ENCODE results near the gene INSYN2B.
"Not testable (repeated sequence)": the region's sequence is repeated elsewhere in the genome, so short reads cannot be mapped to it uniquely, and the experiment has no call there.

The INSYN2B gene

DNA sequence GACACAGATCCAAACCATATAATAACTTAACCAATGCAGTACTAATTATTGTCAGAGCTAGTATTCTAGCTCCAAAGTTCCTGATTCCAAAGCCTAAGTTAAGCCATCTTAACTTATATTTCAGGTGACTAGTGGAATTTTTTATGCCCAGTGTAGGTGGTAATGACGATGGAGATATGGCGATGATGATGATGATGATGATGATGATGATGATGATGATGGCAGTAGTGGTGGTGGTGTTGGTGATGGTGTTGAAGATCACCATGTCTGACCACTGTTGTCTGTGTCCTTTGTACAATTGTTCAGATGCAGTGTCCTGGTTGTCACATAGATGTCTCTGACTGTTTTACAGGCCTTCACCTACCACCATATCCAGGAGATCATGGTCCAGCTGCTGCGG, 139.9 kb downstream of the INSYN2B start:
- DNase-seq = no peak

DNA sequence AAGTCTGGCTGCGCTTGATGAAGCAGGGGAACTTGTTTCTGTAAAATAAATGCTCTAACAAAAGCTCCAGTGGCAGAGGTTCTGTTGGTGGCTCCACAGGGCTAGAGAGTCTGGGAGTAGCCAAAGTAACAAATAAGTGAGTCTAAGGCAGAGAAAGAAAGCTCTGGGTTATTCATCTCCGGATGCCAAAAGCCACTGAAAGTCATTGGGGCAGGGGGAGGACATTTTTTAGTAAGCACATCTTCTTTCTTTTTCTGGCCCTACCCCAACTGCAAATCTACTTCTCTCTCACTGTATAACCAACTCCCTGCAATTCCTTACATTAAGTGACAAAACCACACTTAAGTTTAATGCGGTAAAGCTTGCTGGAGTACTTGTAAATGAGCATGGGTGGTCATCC, 141.6 kb downstream of the INSYN2B start:
- no peak for DNase-seq

- no peak for DNase-seq
These were observed 142.6 kb downstream of the INSYN2B start for GRCh38 chr5:169837686-169838085.

DNA sequence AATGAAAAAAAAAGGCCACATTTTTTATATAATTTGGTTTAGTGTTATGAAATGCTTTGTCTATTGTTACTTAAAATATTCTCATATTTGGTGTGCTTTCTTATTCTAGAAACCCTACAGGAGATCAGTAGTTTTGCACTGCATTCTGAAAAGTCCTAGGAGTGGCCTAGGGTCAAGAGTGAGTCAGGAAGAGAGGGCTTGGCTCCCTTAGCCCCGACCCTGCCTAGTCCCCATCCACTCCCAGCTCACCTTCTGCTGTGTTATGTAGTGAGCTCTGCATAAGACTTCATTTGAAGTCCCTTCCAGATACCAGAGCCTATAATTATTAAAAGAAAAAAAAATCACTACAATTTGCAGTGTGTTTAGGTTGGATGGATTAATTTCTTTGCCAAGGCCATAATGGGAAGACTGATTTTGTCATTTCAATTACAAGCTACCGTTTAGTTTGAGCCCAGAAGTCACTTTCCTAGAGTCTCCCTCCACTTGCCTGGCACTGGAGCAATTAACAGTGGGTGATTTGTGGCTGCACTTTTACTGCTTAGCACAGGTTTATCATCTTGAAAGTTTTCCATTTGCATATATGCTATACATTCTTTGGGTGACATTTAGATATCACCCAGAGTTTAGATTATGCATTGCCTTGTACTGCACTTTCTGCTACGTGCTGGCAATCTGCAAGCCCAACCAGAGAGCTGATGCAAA, 143.3 kb downstream of the INSYN2B start:
- no peak for DNase-seq

- not testable (repeated sequence) for DNase-seq
These were observed 145.8 kb downstream of the INSYN2B start for GRCh38 chr5:169834540-169834939.

GRCh38 chr5:169833681-169834292, 146.5 kb downstream of the INSYN2B start:
- not testable (repeated sequence) for DNase-seq

GRCh38 chr5:169832845-169833244, 147.4 kb downstream of the INSYN2B start:
- DNase-seq = no peak

DNA sequence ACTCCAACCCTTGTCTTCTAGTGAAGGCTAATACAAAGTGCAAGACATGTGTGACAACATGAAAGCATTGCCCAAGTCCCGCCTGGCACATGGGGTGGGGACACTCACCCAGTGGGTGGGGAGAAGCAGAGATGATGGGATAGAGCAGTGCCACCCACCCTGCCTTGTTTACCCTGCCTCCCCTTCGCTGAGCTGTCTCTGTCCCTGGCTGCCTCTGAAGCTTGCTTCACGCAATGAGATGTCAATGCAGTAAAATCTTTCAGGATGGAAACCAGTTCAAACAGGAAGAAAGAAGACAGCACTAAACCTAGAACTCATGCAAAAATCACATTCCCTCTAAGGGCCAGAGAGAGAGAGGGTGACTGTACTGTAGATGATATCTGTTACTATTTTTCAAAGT, 148.0 kb downstream of the INSYN2B start:
- no peak for DNase-seq

DNA sequence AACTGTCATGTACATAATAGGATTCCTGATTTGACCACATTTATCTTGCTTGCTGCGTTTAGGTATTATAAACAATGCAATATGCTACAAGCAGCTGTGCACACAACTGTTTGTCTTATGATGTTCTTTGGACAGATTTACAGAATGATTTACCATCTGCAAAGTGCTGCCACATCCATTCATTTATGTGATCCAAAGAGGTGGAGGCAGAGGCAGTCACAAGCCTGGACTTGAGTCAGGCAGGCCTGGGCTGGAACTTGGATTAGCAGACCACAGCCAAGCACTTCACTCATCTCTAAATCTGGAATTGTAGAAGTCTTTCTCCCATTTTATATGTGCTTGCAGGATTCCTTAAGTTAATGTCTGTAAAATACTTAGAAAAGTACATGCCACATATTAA, 149.0 kb downstream of the INSYN2B start:
- no peak for DNase-seq

- no peak for DNase-seq
These were observed 151.9 kb downstream of the INSYN2B start for GRCh38 chr5:169828385-169828784.

- DNase-seq = no peak
These were observed 152.5 kb downstream of the INSYN2B start for GRCh38 chr5:169827769-169828168.

DNA sequence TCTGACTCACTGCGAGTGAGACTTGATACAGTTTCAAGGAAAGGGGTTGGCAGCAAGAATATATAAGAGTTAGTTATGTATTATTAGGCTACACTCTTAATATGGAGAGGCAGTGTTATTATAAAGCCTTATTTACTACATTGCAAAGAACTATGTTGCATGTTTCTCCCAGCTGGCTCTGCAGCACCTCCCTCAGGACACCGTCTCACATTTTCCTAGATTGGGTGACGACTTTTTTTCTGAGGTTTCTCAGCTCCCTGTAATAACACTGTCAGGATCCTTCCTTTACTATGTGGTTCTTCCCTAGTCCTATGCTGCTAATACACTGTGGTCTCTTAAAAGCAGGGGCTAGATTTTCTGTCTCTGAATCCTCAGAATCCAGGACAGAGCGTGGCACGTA, 153.7 kb downstream of the INSYN2B start:
- no peak for DNase-seq

DNA sequence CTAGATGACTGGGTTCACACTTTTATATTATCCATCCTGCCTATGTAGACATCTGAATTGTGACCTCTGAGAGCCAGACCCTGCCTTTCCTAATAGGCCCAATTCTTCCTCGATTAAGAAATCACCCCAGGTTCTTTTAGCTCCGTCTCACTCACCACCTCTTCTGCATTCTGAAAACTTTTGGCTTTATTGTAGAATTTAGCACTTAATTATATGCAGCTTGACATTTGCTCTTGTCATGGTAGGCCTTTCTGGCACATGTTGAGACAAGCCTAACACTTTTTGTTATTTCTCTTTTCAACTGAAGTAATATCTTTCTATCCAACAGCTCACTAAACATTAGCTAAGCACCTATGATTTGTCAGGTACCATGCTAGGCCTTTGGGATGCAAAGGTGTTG, 163.3 kb downstream of the INSYN2B start:
- no peak for DNase-seq

GRCh38 chr5:169814522-169814921, 165.8 kb downstream of the INSYN2B start:
- no peak for DNase-seq
